ENCODE measurements around the gene MYO5A.
"Not testable (repeated sequence)": the region's sequence is repeated elsewhere in the genome, so short reads cannot be mapped to it uniquely, and the experiment has no call there.

Gene MYO5A

DNA sequence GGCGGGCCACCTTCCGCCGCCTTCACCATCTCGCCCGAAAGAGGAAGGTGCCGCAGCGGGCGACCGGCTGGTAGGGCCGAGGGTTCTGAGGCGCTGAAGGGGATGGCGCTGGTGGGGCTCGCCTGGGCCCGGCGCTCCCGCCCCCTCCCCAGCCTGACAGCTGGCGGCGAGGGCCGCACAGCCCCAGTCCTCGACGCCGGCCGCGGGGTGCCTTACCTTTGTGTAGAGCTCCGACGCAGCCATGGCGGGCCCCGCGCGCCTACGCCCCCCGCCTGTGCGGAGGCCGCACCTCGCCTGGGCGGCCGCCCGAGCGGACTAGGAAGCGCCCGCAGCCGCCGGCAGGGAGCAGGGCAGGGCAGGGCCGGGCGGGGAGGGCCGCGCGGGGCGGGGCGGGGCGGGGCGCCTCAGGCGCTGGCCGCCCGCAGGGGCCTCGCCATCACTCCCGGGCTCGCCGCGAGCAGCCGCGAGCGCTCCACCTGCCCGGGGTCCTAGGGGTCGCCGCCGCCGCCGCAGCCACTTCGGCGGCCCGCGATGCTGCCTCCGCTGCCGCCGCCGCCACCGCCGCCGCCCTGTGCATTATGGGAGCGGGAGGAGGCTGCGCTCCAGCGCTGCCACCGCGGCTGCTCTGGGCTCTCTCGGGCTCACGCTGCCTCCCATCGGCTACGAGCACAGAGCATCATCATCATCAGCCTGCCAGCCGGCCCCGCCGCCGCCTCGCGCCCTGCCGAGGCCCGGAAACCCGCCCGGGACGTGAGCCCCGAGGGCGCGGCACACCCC, at the start of gene MYO5A:
Gene MYO5A (minus strand): TSS at position 317 of the 777 bp plus-strand sequence. CDS start 74 bp downstream, at position 243.
- DNase-seq: peak; percentile 51

DNA sequence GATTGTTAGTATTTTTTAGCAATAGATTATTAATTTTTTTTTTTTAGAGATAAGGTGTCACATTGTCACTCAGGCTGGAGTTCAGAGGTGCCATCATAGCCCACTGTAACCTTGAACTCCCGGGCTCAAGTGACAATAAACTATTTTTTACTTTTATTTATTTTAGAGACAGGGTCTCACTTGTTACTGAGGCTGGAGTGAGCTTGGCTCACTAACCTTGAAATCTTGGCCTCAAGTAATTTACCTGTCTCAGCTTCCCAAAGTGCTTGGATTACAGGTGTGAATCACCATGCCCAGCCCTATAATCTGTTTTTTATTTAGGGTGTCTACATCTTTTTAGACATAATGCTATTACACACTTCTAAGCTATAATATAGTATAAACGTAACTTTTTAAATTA, 48.0 kb upstream of the MYO5A start:
- no peak for DNase-seq

DNA sequence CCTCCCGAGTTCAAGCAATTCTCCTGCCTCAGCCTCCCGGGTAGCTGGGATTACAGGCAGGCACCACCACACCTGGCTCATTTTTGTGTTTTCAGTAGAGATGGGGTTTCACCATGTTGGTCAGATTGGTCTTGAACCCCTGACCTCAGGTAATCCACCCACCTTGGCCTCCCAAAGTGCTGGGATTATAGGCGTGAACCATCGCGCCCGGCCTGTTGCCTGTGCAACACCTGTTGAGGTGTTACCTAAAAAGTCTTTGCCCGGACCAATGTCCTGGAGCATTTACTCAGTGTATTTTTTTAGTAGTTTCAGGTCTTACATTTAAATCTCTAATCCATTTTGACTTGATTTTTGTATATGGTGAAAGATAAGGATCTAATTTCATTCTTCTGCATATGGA, 46.9 kb upstream of the MYO5A start:
- not testable (repeated sequence) for DNase-seq

DNA sequence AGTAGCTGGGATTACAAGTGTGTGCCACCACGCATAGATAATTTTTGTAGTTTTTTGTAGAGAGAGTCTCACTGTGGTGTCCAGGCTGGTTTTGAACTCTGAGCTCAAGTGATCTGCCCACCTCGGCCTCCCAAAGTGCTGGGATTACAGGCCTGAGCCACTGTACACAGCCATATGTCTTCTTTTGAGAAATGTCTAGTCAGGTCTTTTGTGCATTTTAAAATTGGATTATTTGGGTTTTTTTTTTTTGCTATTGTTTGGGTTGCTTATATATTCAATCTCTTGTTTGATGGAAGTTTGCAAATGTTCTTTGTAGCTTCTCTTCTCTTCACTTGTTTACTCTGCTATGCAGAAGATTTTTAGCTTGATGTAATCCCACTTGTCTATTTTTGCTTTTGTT, 46.4 kb upstream of the MYO5A start:
- DNase-seq: no peak

DNA sequence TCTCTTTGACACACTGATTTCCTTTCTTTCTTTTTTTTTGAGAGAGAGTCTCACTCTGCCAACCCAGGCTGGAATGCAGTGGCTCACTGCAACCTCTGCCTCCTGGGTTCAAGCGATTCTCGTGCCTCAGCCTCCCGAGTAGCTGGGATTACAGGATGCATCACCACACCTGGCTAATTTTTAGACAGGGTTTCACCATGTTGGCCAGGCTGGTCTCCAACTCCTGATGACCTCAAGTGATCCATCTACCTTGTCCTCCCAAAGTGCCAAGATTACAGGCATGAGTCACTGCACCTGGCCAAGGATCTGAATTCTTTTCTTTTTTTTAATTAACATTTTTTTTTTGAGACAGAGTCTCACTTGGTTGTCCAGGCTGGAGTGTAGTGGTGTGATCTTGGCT, 45.9 kb upstream of the MYO5A start:
- DNase-seq: not testable (repeated sequence)

DNA sequence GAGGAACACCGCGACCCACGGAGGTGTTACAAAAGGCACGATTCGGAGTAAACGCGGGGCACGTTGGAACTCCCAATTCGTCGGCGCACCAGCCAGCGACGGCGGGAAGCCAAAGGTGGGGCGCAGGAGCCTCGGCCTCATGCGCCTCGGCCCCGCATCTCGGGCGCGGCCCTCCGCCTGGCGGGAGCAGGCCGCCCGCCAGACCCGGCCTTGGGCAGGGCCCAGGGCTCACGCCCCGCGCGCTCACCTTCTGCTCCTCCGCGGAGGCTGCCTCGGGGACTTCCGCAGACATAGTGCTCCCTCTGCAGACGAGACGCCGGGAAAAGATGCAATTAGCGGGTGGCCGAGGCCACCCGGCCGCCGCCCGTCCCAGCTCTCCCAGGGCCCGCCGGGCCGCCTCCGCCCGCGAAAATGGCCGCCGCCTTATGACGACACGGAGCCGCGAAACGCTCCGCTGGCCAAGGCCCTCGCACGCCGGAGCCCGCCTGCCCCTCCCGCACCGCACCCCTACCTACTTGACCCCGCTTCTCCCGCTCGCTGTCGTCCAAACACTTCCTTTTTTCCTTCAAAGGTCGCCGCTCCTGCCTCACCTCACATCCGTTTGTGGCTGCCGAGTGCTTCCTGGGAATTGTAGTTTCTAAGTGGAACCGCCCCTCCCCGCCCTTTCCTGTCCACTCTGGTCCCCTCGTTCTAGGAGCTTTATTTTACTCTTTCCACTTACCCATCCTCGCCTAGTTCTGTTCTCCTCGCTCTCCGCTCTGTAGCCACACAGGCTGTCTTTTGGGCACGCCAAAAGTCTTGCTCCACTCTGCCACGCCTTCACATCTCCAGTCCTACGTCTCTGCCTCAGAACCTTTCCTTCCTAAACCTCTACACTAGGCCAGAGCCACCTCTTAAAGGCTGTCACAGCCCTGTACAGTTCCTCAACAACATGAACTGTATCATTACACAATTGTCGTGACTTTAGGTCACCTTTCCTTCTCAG, 40.2 kb upstream of the MYO5A start, which contains the start of gene ARPP19:
Gene ARPP19 (minus strand): TSS at position 430 of the 985 bp plus-strand sequence. CDS start 138 bp downstream, at position 292.
- peak; percentile 90 for DNase-seq

DNA sequence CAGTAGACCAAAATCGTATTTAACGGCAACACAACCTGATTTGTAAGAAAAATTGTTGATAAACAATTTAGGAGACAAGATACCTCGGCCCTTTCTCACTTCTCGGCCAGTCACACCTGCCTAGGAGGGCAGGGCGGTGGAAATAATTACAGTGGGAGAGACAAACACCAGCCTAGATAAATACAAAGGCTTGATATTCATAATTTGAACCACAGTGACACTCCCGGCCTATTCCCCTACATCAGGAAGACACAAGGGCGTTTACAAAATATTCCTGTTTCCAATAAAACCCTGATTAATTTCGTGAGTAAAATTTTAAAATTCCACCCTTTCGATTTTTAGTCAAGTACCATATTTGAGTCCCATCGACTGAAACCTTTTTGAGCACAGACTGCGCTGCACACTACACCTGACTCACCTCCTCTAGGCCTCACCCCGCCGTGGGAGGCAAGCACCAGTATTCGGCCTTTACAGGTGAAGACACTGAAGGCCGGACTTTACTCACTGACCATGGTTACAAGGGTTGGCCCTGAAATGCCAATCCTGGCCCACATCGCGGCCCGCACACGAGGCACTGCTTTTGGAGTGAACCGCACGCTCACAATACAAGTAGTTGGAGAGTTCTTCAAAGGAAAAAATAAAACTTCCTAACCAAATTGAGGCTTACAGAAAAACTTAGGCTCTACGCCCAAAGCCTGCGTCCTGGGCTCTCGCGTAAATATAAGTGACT, 39.4 kb upstream of the MYO5A start:
- no peak for DNase-seq

DNA sequence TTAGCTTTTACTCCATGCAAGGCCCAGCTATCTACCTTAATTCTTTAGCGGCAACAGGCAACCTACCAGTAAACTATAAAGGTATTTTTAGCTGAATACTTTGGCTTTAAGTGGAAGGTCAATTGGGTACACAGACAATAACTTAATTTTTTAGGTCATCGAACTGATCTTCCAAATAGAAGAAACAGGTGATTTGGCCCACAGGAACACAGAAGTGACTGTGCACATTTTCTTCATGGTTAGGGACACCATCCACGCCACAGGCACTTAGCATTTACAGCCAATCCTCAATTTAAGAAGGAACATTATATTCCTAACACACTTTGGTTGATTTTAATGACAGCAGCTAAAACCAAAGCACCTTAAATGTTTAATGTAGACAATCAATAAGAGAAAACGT, 38.2 kb upstream of the MYO5A start:
- no peak for DNase-seq

DNA sequence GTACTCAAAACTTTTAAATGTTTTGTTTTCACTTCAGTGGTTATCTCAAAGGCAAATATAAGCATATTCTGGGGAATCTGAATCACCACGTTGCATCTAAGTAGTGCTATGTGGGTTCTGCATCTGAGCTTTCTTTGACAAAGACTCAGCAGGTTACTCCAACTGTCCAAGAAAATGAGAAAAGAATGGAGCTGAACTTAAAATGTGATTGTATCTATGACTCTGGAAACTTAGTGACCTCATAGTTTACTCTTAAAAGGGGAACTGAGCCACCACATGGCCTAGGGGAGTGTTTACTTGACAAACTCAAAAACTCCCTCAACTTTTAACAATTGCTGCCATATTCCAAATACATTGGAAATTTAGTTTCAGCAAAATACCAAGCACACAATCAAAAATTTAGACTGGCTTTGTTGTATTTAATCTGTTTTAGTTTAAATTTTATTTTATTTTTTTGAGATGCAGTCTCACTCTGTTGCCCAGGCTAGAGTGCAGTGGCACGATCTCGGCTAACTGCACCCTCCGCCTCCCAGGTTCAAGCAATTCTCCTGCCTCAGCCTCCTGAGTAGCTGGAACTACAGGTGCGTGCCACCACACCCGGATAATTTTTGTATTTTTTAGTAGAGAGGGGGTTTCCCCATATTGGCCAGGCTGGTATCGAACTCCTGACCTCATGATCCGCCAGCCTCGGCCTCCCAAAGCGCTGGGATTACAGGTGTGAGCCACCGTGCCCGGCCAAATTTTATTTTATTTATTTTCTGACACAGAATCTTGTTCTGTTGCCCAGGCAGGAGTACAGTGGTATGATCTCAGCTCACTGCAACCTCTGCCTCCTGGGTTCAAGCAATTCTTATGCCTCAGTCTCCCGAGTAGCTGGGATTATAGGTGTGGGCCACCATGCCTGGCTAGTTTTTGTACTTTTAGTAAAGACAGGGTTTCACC, 37.0 kb upstream of the MYO5A start:
- not testable (repeated sequence) for DNase-seq

DNA sequence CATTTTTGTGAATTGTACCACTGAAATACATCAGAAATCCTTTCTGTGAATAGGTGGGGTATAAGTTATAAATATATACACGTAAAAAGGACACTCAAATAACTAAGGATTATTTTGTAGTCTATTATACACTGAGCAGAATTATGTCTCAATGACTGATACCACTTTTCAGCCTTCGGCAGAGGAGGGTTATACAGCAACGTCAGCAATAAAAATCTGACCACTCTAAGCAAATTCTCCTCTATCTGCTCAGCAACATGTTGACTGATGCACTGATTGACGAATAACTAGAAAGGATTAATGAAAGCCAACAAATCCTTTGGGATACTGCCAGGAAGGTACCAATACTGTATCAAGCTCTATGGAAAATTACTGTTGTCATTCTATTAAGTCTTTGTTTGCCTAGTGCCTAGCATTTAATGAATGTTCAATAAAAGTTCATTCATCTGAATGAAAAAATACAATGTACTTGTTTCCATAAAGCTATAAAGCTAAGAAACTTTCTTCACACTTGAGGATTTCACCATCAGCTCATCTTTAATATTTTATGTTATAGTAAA, 34.9 kb upstream of the MYO5A start:
- no peak for DNase-seq

DNA sequence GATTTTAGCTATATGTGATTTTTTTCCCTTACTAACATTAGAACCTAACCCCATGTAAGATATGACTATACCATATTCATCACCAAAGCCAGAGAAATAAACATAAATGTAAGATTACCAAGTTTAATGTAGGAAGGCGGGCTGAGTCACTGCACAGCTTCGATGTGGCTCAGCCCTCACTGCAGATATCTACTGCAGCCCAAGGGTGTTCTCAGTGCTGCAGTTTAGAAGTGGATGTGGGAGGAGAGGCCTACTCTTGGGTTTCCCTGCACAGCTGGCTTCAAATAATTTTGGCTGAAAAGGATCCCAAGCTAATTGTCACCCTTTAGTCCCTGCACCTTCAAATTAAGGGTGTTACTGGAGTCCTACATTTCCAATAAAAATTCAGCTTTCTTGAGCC, 30.9 kb upstream of the MYO5A start:
- DNase-seq: no peak

DNA sequence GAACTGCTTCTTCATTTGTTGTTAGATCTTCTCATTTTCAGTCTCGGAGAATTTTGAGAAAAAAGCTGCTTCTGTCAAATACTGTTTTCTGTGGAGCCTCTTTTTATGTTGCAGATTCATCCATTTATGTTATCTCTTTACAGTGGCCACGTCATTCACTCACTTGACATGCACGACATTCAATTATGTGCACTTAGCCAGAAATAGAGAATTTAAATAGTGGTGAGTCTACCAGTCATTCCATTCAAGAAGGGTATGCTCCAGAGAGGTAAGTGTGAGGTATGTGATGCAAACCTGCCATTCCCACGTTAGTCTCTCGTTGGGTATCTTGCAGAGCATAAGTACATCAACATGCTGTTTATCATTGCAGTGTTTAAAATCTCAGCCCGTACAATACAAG, 30.3 kb upstream of the MYO5A start:
- no peak for DNase-seq

DNA sequence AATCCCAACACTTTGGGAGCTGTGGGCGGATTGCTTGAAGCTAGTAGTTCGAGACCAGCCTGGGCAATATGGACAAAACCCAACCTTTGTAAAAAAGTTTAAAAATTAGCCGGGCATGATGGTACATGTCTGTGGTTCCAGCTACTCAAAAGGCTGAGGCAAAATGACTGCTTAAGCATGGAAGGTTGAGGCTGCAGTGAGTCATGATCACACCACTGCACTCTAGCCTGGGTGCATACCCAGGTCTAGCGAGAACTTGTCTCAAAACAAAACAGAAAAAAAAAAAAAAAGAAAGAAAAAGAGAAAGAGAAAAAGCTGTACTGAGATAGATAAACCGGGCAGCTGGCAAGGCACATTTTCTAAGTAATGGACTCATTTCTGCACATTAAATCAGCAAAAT, 29.5 kb upstream of the MYO5A start:
- no peak for DNase-seq

DNA sequence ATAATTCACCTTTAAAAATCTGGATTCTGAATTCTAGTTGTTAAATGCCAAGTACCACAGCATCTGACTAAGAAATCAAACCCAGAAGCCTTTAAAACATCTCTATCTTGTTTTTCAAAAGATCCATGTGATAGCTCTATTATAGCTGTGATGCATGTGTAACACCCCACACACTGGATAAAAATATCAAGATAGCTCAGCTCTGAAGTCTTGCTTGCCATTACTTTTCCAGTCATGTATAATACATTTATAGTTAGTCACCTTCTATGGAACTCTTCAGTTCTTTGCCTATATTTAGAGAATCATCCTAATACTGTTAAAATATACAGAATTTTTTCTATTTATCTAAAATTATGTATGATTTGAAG, 28.6 kb upstream of the MYO5A start:
- no peak for DNase-seq

DNA sequence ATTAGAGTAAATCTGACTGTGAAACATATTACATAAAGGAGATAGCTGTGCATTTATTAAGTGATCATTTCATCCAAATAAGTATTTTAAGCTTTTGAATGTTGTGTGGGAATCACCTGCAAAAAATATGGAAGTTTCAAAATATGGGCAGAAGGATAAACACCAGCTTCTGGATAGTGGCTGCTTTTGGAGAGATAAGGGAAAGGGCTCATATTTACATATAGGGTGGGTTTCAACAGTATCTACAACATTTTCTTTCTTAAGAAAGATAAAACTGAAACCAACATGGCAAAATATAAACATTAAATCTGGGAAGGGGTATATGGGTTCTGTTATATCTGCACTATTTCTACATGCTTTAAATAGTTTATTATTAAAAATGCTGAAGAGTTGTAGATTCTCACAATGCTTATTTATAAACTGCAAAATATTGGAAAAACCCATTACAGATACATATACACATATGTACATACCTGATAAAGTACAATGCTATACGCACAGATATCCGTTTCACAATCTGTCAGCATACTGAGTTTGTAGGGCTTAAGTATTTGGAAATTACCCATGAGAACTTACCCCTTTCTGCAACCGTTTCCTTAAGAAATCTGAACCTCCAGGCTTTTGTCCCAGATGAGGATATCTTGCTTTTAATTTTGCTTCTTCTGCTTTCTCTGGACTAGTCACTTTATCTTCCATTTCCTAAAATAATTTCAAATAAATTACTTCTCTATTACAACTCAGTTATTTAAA, 28.0 kb upstream of the MYO5A start:
- no peak for DNase-seq

DNA sequence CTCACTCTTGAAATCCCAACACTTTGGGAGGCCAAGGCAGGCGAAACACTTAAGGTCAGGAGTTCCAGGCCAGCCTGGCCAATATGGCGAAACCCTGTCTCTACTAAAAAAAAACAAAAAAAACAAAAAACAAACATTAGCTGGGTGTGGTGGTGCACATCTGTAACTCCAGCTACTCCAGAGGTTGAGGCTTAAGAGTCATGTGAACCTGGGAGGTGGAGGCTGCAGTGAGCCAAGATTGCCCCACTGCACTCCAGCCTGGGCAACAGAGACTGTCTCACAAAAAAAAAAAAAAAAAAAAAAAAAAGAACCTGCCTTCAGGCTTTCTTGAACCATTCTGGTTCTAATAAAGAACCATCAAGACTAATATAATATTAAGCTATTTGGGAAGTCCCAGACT, 23.6 kb upstream of the MYO5A start:
- DNase-seq: no peak

DNA sequence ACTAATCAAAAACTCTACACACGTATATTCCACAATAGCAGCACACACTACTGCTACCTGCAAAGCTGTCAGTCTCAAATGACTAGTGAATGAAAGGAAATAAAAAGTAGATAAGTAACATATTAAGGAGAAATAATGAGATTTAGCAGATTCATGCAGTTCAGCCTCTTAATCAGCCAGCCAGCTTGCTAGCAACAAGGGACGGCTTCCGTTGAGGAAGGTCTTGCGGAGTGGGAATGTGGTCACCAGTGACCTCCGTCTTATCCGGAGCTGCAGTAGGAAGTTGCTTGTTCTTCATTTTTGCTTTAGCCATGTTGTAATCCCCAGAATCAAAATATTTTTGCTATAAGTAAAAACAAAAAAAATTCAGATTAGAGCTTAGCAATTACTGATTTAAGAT, 23.1 kb upstream of the MYO5A start:
- DNase-seq: no peak

DNA sequence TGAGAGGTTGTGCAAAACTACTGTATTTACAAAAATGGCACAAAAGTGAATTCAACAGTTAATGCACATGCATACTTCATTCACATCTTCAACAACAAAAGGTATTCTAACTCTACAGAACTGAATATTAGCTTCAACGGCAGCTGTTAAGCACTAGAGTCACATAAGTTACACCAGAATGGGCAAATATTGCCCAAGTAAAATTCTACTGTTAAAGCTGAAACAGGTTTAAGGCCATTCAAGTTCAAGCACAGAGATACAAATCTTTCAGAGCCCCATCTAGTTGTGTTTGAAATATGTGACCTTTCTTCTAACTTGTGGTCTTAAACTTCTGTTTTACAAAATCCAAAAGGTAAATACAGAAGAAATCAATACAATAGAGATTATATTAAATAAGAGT, 22.5 kb upstream of the MYO5A start:
- not testable (repeated sequence) for DNase-seq

DNA sequence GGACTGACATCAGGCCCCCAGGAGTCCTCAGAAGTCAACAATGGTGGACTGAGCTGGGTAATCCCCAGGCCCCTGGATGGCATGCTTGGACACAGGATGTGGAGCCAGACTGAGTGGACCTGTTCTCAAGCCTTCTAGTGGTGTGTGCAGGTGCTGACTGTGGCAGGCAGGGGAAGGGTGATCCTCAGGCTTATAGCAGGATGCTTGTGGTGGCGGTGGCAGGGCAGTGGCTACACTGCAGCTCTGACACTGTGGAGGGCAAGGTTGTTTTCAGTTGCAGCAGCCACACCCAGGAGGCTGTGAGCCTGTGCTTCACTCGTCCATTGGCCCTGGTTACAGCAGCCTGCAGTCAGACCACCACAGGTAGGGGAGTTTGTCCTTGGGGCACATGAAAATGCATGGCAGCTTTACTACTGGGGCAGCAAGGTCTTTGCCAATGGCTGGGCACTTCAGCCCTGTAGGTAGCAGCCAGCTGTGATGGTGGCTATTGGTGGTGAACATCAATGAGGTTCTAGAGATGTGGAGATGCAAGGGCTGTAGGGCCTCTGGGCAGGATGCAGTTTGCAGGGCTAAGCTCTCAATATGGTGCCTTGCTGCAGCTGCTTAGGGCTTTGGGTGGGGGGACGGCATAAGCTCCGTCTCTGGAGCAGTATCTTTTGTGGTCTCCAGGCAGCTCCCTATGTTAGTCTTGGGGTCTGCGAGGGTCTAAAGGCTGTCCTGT, 17.5 kb upstream of the MYO5A start:
- DNase-seq: no peak

DNA sequence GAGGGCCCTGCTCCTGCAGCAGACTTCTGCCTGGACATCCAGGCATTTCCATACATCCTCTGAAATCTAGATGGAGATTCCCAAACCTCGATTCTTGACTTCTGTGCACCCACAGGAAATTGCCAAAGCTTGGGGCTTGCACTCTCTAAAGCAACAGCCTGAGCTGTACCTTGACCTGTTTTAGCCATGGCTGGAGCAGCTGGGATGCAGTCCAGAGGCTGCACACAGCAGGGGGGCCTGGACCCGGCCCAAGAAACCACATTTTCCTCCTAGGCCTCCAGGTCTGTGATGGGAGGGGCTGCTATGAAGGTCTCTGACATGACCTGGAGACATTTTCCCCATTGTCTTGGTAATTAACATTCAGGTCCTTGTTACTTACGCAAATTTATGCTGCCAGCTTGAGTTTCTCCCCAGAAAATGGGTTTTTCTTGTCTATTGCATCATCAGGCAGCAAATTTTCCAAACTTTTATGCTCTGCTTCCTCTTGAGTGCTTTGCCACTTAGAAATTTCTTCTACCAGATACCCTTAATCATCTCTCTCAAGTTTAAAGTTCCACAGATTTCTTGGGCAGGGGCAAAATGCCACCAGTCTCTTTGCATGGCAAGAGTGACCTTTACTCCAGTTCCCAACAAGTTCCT, 11.8 kb upstream of the MYO5A start:
- no peak for DNase-seq

Data from NCI-H510A (cell line).